Motor neuron (in vitro differentiated cells): ENCODE results near the gene RHOD. TPM values are rescaled to one million over a fixed set of nuclear protein-coding genes. Genes with fewer than 3 reads are reported as not detected.

ENCODE experiments used
- ATAC-seq, 8 experiments: fragments of 200-7000 bp; cut with Tn5 transposase; replicated peaks in 6 of 8; 2 replicates each; pipeline ENCODE4 v1.8.0; 2021; ENCODE audit warnings: mild to moderate bottlenecking in 8 of 8, moderate library complexity in 8 of 8
- H3K27ac ChIP-seq, 2 donors: fragments of 250-450 bp; sonication (Bioruptor Pico); 2 replicates each; pipeline ENCODE4 v1.9.0; 2021; ENCODE audit warnings: antibody characterized with exemption in 2 of 2, mild to moderate bottlenecking in 2 of 2, moderate library complexity in 1 of 2
- H3K4me1 ChIP-seq, 2 donors: fragments of 250-450 bp; sonication (Bioruptor Pico); replicated peaks in 1 of 2; 2 replicates each; pipeline ENCODE4 v1.6.1; 2021; ENCODE audit warnings: antibody characterized with exemption in 2 of 2, mild to moderate bottlenecking in 2 of 2, moderate library complexity in 1 of 2
- H3K4me3 ChIP-seq, 5 donors: fragments of 250-450 bp; sonication (Bioruptor Pico); 2 replicates each; pipeline ENCODE4 v1.9.0; 2021; ENCODE audit warnings: antibody characterized with exemption in 5 of 5, mild to moderate bottlenecking in 5 of 5, moderate library complexity in 4 of 5
- WGBS, 10 experiments: fragments of 450-650 bp; shearing (Covaris generic); methylation state at CpG; one replicate each; pipeline ENCODE4 v1.0.0; 2022; 5-methylcytosine and 5-hydroxymethylcytosine counted together
- in situ Hi-C, 9 experiments: fragments of 400-800 bp; cut with MboI; loops; one replicate each; pipeline ENCODE4 v1.15.0; 2021; ENCODE audit warnings: low sequenced_read_pairs in 9 of 9, low pct_unique_long_range_greater_than_20kb in 2 of 9; ENCODE audit not compliant: unreplicated experiment in 9 of 9
- total RNA-seq, 8 experiments: library from RNA; unstranded; fragments of 300-600 nt; gene quantifications; 2 replicates each; pipeline versions ENCODE4 v1.2.3 to v1.2.4, GENCODE V29; 2022

RHOD gene
- total RNA-seq, 8 experiments from 2014 or later: 0.24 to 10.1 (median 1.2) TPM; not detected in 4

- no peak overlapping the region for H3K4me3 ChIP-seq
- H3K4me1 ChIP-seq: no peaks in the 10 kb centered on the region
- no peak overlapping the region for H3K27ac ChIP-seq
- in situ Hi-C loops: no loop called here
- WGBS, 10 experiments: 14 to 100% (median 81%) methylated on average over 1 to 6 of the region's 6 CpGs; no CpG with 5 or more reads in 2 of the 10 experiments
- no peak for ATAC-seq
Observed at GRCh38 chr11:67079065-67079705, 22.5 kb downstream of the RHOD start.

GRCh38 chr11:67082071-67082791 is 25.6 kb downstream of the RHOD start:
- 42 to 73% (median 57%) methylated on average over 2 to 12 of the region's 20 CpGs; no CpG with 5 or more reads in 3 of the 10 experiments for WGBS, 10 experiments
- no peak overlapping the region for H3K4me3 ChIP-seq
- H3K27ac ChIP-seq: no peak overlapping the region
- in situ Hi-C loops: no loop called here
- H3K4me1 ChIP-seq: no peaks in the 10 kb centered on the region
- ATAC-seq: peak in 6 of 8 experiments; percentile 20 to 54 (median 39)

GRCh38 chr11:67083786-67084366 is 27.2 kb downstream of the RHOD start:
- ATAC-seq: no peak
- 83 to 100% (median 92%) methylated on average over 1 to 5 of the region's 8 CpGs; no CpG with 5 or more reads in 1 of the 10 experiments for WGBS, 10 experiments
- no peak overlapping the region for H3K27ac ChIP-seq
- H3K4me3 ChIP-seq: no peak overlapping the region
- H3K4me1 ChIP-seq: no peaks in the 10 kb centered on the region
- in situ Hi-C loops: no loop called here

GRCh38 chr11:67085617-67086016 is 29.0 kb downstream of the RHOD start:
- in situ Hi-C loops: no loop called here
- 83 to 100% (median 94%) methylated on average over 1 to 3 of the region's 5 CpGs; no CpG with 5 or more reads in 3 of the 10 experiments for WGBS, 10 experiments
- no peak for ATAC-seq
- Histone ChIP-seq H3K4me3 (no peak overlapping the region), H3K4me1 (no peaks in the 10 kb centered on the region), H3K27ac (no peak overlapping the region)

- WGBS, 10 experiments: 61 to 100% (median 93%) methylated on average over 1 to 5 of the region's 8 CpGs; no CpG with 5 or more reads in 3 of the 10 experiments
- in situ Hi-C loops: no loop called here
Observed at GRCh38 chr11:67090717-67091116, 34.1 kb downstream of the RHOD start.

GRCh38 chr11:67095214-67095507 is 38.5 kb downstream of the RHOD start:
- Histone ChIP-seq H3K4me3 (no peak overlapping the region), H3K27ac (no peak overlapping the region), H3K4me1 (no peaks in the 10 kb centered on the region)
- 80 to 100% (median 100%) methylated on average over 1 of the region's 1 CpG; no CpG with 5 or more reads in 7 of the 10 experiments for WGBS, 10 experiments
- in situ Hi-C loops: no loop called here
- ATAC-seq: no peak

More at GRCh38 chr11:67090717-67091116, 34.1 kb downstream of the RHOD start:
- no peak for ATAC-seq
- Histone ChIP-seq H3K27ac (no peak overlapping the region), H3K4me3 (no peak overlapping the region), H3K4me1 (no peaks in the 10 kb centered on the region)

- ATAC-seq: peak in 3 of 8 experiments; percentile 63 to 94 (median 75)
- WGBS, 10 experiments: 8 to 100% (median 77%) methylated on average over 1 to 4 of the region's 6 CpGs; no CpG with 5 or more reads in 3 of the 10 experiments
- no peaks in the 10 kb centered on the region for H3K4me1 ChIP-seq
- H3K4me3 ChIP-seq: no peak overlapping the region
- no peak overlapping the region for H3K27ac ChIP-seq
- in situ Hi-C loops: no loop called here
Observed at GRCh38 chr11:67098799-67099429, 42.3 kb downstream of the RHOD start.

- ATAC-seq: no peak
- Histone ChIP-seq H3K27ac (no peak overlapping the region), H3K4me3 (no peak overlapping the region), H3K4me1 (no peaks in the 10 kb centered on the region)
- WGBS, 10 experiments: 90 to 100% (median 100%) methylated on average over 1 to 4 of the region's 6 CpGs; no CpG with 5 or more reads in 3 of the 10 experiments
- in situ Hi-C loops: no loop called here
Observed at GRCh38 chr11:67099831-67100324, 43.2 kb downstream of the RHOD start.

- in situ Hi-C loops: no loop called here
- no peak overlapping the region for H3K4me3 ChIP-seq
- no peak for ATAC-seq
- no peaks in the 10 kb centered on the region for H3K4me1 ChIP-seq
- no peak overlapping the region for H3K27ac ChIP-seq
- WGBS, 10 experiments: 43 to 100% (median 96%) methylated on average over 1 to 8 of the region's 8 CpGs; no CpG with 5 or more reads in 2 of the 10 experiments
Observed at GRCh38 chr11:67102664-67103063, 46.0 kb downstream of the RHOD start.

GRCh38 chr11:67105964-67106363 is 49.3 kb downstream of the RHOD start:
- no peak for ATAC-seq
- Histone ChIP-seq H3K27ac (no peak overlapping the region), H3K4me1 (no peaks in the 10 kb centered on the region), H3K4me3 (no peak overlapping the region)
- 57 to 100% (median 88%) methylated on average over 1 to 2 of the region's 2 CpGs; no CpG with 5 or more reads in 4 of the 10 experiments for WGBS, 10 experiments
- in situ Hi-C loops: no loop called here

GRCh38 chr11:67111261-67111660 is 54.6 kb downstream of the RHOD start:
- ATAC-seq: no peak
- Histone ChIP-seq H3K4me3 (no peak overlapping the region), H3K4me1 (no peaks in the 10 kb centered on the region), H3K27ac (no peak overlapping the region)
- in situ Hi-C loops: no loop called here
- 67 to 100% (median 80%) methylated on average over 1 of the region's 1 CpG; no CpG with 5 or more reads in 7 of the 10 experiments for WGBS, 10 experiments

- 69 to 100% (median 97%) methylated on average over 1 to 3 of the region's 5 CpGs; no CpG with 5 or more reads in 4 of the 10 experiments for WGBS, 10 experiments
- Histone ChIP-seq H3K4me1 (peaks cover 11 to 12% of the 10 kb centered on the region in 2 donors), H3K27ac (no peak overlapping the region), H3K4me3 (no peak overlapping the region)
- ATAC-seq: no peak
- in situ Hi-C loops: no loop called here
Observed at GRCh38 chr11:67113231-67113721, 56.6 kb downstream of the RHOD start.
